Pancreas (tissue), 10 donors: ENCODE results near the gene EVI5. TPM values are rescaled to one million over a fixed set of nuclear protein-coding genes. Genes with fewer than 3 reads are reported as not detected.

Source experiments
- ATAC-seq, 4 donors: fragments of 200-7000 bp; cut with Tn5 transposase; one replicate each; pipeline versions ENCODE4 v1.8.0 to v1.9.1; 2020; ENCODE audit warnings: mild to moderate bottlenecking in 4 of 4, moderate library complexity in 4 of 4
- DNase-seq, 6 donors: peaks; one replicate each; pipeline ENCODE4 v3.0.0-alpha.2; 2020
- FAIRE-seq: peaks from 2 replicates; lab custom pipeline; 2012; peaks lifted over from hg19 to GRCh38; lab: Jason Lieb, UNC
- H3K27ac ChIP-seq, 4 donors: fragments of 200-600 bp; sonication (generic); 1 replicate in 3 of 4; 2 replicates in 1 of 4; pipeline versions ENCODE4 v1.5.0 to v1.8.0; 2020
- H3K27me3 ChIP-seq, 4 donors: fragments of 200-600 bp; one replicate each; pipeline ENCODE4 v1.8.0; 2021
- H3K36me3 ChIP-seq, 3 donors: fragments of 200-600 bp; sonication (generic) in 1 of 3; one replicate each; pipeline versions ENCODE4 v1.5.0 to v1.8.0; 2020 to 2021
- H3K4me1 ChIP-seq, 3 donors: fragments of 200-600 bp; one replicate each; pipeline ENCODE4 v1.8.0; 2021
- H3K4me3 ChIP-seq, 4 donors: fragments of 200-600 bp; sonication (generic) in 2 of 4; one replicate each; pipeline versions ENCODE4 v1.5.0 to v1.8.0; 2020 to 2021
- H3K9me3 ChIP-seq, 4 donors: fragments of 200-600 bp; one replicate each; pipeline ENCODE4 v1.8.0; 2021
- WGBS, 2 donors: extraction: QIAGEN DNeasy Blood & Tissue Kit; methylation state at CpG; one replicate each; pipeline ENCODE4 v1.1.7; 2013; 5-methylcytosine and 5-hydroxymethylcytosine counted together
- intact Hi-C, 3 donors: fragments of 100-400 bp; cut with DNase I; formaldehyde crosslinking; loops; one replicate each; pipeline versions ENCODE4 v1.11.1 to v1.14.2; 2022
- polyA plus RNA-seq, 2 donors: library from polyadenylated mRNA; stranded (reverse); fragments of 200-250 nt; gene quantifications; one replicate each; pipeline ENCODE4 v1.2.3, GENCODE V29; 2013
- total RNA-seq, 6 donors: library from RNA; stranded (reverse); fragmentation: NEBNext Ultra II Directional in 4 of 6; extraction: Animal tissue kit (Norgen Biotek cat#: 25700) in 4 of 6; gene quantifications; one replicate each; pipeline versions ENCODE4 v1.2.1 to v1.2.4, GENCODE V29; 2021 to 2023
- TF ChIP-seq, protein P1 (sequence below), 4 donors: fragments of 200-600 bp; sonication (generic) in 3 of 4; IDR thresholded peaks; one replicate each; pipeline versions ENCODE4 v1.5.0 to v1.8.0; 2021; ENCODE audit warnings: antibody characterized with exemption in 4 of 4
- donor health status: healthy with polysubstance abuse.
- donor health status: DM: no; HTN: no; CAD: no; lungs with moderate emphysema.
- donor health status: DM: no; HTN: no; CAD: no.
- donor health status: control.
- donor health status: control.
- donor health status: Bipolar disorder and iron deficiency.
- donor health status: DM: yes; HTN: yes; CAD: no.
- donor health status: DM: no; HTN: no; CAD: no.
- donor health status: DM: no; HTN: no; CAD: no.
- donor health status: DM: yes; HTN: yes; CAD: no.

Gene EVI5
- total and polyA plus RNA-seq, 8 donors, result 3.3 to 21.7 (median 12.7) TPM

DNA sequence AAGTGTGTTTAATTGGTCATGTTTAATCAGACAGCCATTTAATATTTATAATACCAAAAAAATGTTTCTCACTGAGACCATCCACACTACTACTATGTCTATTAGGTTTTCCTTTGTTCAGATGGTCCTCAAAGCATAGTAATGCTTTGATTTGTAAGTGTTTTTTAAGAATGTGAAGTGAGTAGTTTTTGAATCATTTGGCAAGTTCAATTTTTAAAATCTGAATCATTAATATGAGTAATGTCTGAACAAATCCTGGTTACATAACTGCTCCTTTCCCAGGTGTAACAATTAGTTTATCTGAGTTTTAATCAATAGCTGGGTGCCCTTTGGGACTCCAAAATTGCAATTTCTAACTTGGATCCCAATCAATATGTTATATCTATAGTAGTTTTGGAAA is 23.5 kb upstream of the EVI5 start:
- intact Hi-C loops, result loop anchor here in 1 of 3 donors (2.0 kb wide), 1 partner anchor 14 kb away; no protein-coding TSS in a partner anchor
- Histone ChIP-seq H3K4me3 (no peak overlapping the region), H3K4me1 (peaks cover 0 to 8% (median 5%) of the 10 kb centered on the region in 3 donors), H3K27ac (no peak overlapping the region), H3K27me3 (no peaks in the 10 kb centered on the region), H3K36me3 (no peaks in the 10 kb centered on the region), H3K9me3 (no peaks in the 10 kb centered on the region)
- no peak for ATAC-seq
- TF ChIP-seq, protein P1, sequence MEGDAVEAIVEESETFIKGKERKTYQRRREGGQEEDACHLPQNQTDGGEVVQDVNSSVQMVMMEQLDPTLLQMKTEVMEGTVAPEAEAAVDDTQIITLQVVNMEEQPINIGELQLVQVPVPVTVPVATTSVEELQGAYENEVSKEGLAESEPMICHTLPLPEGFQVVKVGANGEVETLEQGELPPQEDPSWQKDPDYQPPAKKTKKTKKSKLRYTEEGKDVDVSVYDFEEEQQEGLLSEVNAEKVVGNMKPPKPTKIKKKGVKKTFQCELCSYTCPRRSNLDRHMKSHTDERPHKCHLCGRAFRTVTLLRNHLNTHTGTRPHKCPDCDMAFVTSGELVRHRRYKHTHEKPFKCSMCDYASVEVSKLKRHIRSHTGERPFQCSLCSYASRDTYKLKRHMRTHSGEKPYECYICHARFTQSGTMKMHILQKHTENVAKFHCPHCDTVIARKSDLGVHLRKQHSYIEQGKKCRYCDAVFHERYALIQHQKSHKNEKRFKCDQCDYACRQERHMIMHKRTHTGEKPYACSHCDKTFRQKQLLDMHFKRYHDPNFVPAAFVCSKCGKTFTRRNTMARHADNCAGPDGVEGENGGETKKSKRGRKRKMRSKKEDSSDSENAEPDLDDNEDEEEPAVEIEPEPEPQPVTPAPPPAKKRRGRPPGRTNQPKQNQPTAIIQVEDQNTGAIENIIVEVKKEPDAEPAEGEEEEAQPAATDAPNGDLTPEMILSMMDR (IDR thresholded peaks at IDR 0.05), result no peak
- no peak for FAIRE-seq
- no peak for DNase-seq

DNA sequence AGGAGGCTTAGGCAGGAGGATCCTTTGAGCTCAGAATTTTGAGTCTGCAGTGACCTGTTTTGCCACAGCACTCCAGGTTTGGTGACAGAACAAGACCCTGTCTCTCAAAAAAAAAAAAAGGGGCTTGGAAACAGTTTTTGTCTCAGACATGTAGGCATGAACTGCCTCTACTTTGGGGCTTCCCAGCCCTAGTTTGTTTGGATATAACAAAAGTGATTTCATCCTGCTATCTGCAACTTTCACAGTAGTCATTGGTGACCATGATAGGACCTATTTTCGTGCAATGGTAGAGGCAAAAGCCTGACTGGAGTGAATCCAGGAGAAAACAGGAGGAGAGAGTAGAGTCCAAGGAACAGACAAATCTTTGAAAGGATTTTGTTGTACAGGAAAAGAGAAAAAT is 20.3 kb upstream of the EVI5 start:
- WGBS, 2 donors, result 84 to 94% methylated on average over 1 of the region's 1 CpG
- TF ChIP-seq, protein P1 (IDR thresholded peaks at IDR 0.05), result no peak
- FAIRE-seq (no peak), DNase-seq (no peak), ATAC-seq (no peak)
- intact Hi-C loops, result no loop called here
- H3K9me3 ChIP-seq, result no peaks in the 10 kb centered on the region
- H3K27me3 ChIP-seq, result no peaks in the 10 kb centered on the region
- peaks cover 0 to 8% (median 5%) of the 10 kb centered on the region in 3 donors for H3K4me1 ChIP-seq
- H3K4me3 ChIP-seq, result no peak overlapping the region
- peak overlapping the region in 2 of 4 donors; percentile 37 to 41 for H3K27ac ChIP-seq
- H3K36me3 ChIP-seq, result no peaks in the 10 kb centered on the region

DNA sequence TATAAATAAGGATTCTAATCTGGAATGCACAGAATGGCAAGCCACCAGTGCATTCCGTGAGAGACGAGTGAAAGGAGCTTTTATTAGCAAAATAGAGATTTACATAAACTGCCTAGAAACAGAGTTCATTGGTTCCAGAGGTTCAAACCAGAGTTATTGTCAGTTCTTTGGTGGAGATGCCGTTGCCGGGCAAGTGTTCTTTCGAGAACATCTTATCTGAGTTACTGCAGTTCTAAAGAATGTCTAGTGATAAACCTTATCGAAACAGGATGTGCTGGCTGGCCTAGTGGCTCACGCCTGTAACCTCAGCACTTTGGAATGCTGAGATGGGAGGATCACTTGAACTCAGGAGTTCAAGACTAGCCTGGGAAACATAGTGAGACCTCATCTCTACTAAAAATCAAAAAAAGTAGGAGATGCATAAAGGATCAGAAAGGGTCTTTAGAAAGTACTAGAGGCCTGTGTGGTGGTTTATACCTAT is 19.9 kb upstream of the EVI5 start:
- WGBS, 2 donors, result 0 to 1% methylated on average over 7 of the region's 7 CpGs
- H3K4me3 ChIP-seq, result no peak overlapping the region
- peak; percentile 96 for FAIRE-seq
- TF ChIP-seq, protein P1 (IDR thresholded peaks at IDR 0.05), result no peak
- ATAC-seq, result peak; percentile 95 to 97 (median 96)
- H3K9me3 ChIP-seq, result no peaks in the 10 kb centered on the region
- peaks cover 0 to 8% (median 5%) of the 10 kb centered on the region in 3 donors for H3K4me1 ChIP-seq
- no peaks in the 10 kb centered on the region for H3K27me3 ChIP-seq
- H3K27ac ChIP-seq, result peak overlapping the region in 2 of 4 donors; percentile 37 to 41
- H3K36me3 ChIP-seq, result no peaks in the 10 kb centered on the region
- DNase-seq, result peak in 5 of 6 donors; percentile 54 to 67 (median 65)
- intact Hi-C loops, result no loop called here

DNA sequence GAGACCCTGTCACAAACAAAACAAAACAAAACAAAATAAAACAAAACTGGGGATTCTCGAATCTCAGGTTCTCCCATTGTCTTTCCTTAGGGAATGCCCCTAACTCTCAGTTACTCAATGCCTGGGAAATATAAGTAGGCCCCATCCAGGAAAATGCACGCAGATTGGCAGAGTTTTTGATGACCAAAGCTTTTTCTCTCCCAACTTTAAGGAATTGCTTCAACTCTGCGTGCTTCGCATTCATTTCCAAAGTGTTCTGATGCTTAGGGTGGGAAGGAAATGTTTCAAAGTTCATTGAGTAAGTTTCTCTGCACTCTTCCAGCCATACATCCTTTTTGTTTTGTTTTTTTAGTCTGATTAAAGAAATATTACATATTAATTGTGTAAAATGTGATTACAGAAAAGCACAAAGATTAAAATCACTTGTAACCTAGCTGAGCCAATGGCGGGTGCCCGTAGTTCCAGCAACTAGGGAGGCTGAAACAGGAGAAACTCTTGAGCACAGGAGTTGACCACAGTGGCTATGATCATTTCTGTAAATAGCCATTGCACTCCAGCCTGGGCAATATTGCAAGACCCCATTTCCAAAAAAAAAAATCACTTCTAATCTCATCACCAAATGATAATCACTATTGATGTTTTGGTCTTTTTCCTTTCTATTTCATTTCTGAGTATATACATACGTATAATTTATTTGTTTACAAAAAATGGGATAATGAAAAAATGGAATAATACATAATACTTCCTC is 18.4 kb upstream of the EVI5 start:
- Histone ChIP-seq H3K27ac (no peak overlapping the region), H3K4me1 (peaks cover 0 to 8% (median 5%) of the 10 kb centered on the region in 3 donors), H3K36me3 (no peaks in the 10 kb centered on the region), H3K27me3 (no peaks in the 10 kb centered on the region), H3K4me3 (no peak overlapping the region), H3K9me3 (no peaks in the 10 kb centered on the region)
- ATAC-seq, result no peak
- TF ChIP-seq, protein P1 (IDR thresholded peaks at IDR 0.05), result no peak
- no peak for DNase-seq
- intact Hi-C loops, result no loop called here
- 91 to 95% methylated on average over 7 of the region's 7 CpGs for WGBS, 2 donors
- FAIRE-seq, result no peak

DNA sequence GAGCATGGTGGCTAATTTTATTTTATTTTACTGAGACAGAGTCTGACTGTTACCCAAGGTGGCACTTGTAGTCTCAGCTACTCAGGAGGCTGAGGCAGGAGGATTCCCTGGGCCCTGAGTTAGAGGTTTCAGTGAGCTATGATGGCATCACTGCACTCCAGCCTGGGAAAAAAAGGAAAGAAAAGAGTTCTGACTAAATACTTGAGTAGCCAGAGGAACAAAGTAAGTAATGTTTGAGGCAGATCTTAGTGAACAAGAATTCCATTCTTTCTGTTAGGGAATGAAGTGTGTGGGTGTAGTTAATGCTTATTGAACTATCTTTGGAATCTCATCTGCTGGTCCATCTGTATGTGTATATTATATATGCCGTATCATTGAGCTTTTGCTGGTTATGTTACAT is 13.1 kb upstream of the EVI5 start:
- FAIRE-seq (no peak), ATAC-seq (no peak), DNase-seq (no peak)
- 61 to 79% methylated on average over 1 of the region's 1 CpG for WGBS, 2 donors
- Histone ChIP-seq H3K27ac (no peak overlapping the region), H3K36me3 (no peaks in the 10 kb centered on the region), H3K9me3 (no peaks in the 10 kb centered on the region), H3K4me3 (no peak overlapping the region), H3K27me3 (no peaks in the 10 kb centered on the region), H3K4me1 (no peaks in the 10 kb centered on the region)
- intact Hi-C loops, result no loop called here
- TF ChIP-seq, protein P1 (IDR thresholded peaks at IDR 0.05), result no peak
